ENCODE results near the gene ALK.

Gene ALK

GRCh38 chr2:29787473-29788465 is 133.6 kb downstream of the ALK start:
- DNase-seq: no peak

GRCh38 chr2:29786361-29786760 is 135.0 kb downstream of the ALK start:
- DNase-seq: no peak

- DNase-seq: no peak
Observed at GRCh38 chr2:29783666-29784065, 137.7 kb downstream of the ALK start.

GRCh38 chr2:29782549-29783458 is 138.6 kb downstream of the ALK start:
- DNase-seq: no peak

- no peak for DNase-seq
Observed at GRCh38 chr2:29782087-29782486, 139.3 kb downstream of the ALK start.

- DNase-seq: no peak
Observed at GRCh38 chr2:29780906-29781305, 140.5 kb downstream of the ALK start.

- DNase-seq: peak; percentile 32
Observed at GRCh38 chr2:29777161-29777560, 144.2 kb downstream of the ALK start.

GRCh38 chr2:29776406-29776805 is 145.0 kb downstream of the ALK start:
- no peak for DNase-seq

- no peak for DNase-seq
Observed at GRCh38 chr2:29775937-29776336, 145.4 kb downstream of the ALK start.

- DNase-seq: no peak
Observed at GRCh38 chr2:29774624-29775023, 146.8 kb downstream of the ALK start.

GRCh38 chr2:29770846-29771245 is 150.5 kb downstream of the ALK start:
- no peak for DNase-seq

- DNase-seq: no peak
Observed at GRCh38 chr2:29769847-29770246, 151.5 kb downstream of the ALK start.

- DNase-seq: no peak
Observed at GRCh38 chr2:29767606-29768335, 153.6 kb downstream of the ALK start.

GRCh38 chr2:29766191-29766590 is 155.2 kb downstream of the ALK start:
- peak; percentile 86 for DNase-seq

- peak; percentile 38 for DNase-seq
Observed at GRCh38 chr2:29765721-29766120, 155.7 kb downstream of the ALK start.

- no peak for DNase-seq
Observed at GRCh38 chr2:29763371-29763770, 158.0 kb downstream of the ALK start.

GRCh38 chr2:29762239-29762638 is 159.1 kb downstream of the ALK start:
- DNase-seq: no peak

GRCh38 chr2:29761278-29761677 is 160.1 kb downstream of the ALK start:
- DNase-seq: no peak

GRCh38 chr2:29760008-29760407 is 161.4 kb downstream of the ALK start:
- no peak for DNase-seq

- DNase-seq: no peak
Observed at GRCh38 chr2:29759360-29759759, 162.0 kb downstream of the ALK start.

GRCh38 chr2:29755829-29756228 is 165.6 kb downstream of the ALK start:
- no peak for DNase-seq

- DNase-seq: no peak
Observed at GRCh38 chr2:29755233-29755632, 166.2 kb downstream of the ALK start.
